NT2/D1 (cell line): Measurements from ENCODE around the gene ZCCHC12.

Experiments
- DNase-seq: peaks from one replicate; pipeline ENCODE4 v3.0.0-alpha.2; 2011; ENCODE audit warnings: low read depth, low spot score
- H3K27me3 ChIP-seq: 2 replicates; pipeline ENCODE4 v1.6.0; 2011; ENCODE audit warnings: mild to moderate bottlenecking; ENCODE audit not compliant: insufficient read length, insufficient read depth
- H3K36me3 ChIP-seq: 2 replicates; pipeline ENCODE4 v1.6.1; 2011; ENCODE audit warnings: mild to moderate bottlenecking, low read length, mixed read lengths; ENCODE audit not compliant: insufficient read depth, insufficient read length
- H3K4me1 ChIP-seq: 2 replicates; pipeline ENCODE4 v1.5.1; 2011; ENCODE audit not compliant: insufficient read depth, insufficient read length
- H3K4me3 ChIP-seq: 2 replicates; pipeline ENCODE4 v1.5.1; 2011; ENCODE audit warnings: low read depth; ENCODE audit not compliant: insufficient read length
- H3K9ac ChIP-seq: 2 replicates; pipeline ENCODE4 v1.6.0; 2011; ENCODE audit warnings: low read depth; ENCODE audit not compliant: insufficient read length
- H3K9me3 ChIP-seq: 2 replicates; pipeline ENCODE4 v1.5.1; 2011; ENCODE audit warnings: mild to moderate bottlenecking, low read length; ENCODE audit not compliant: insufficient read depth
- SUZ12 ChIP-seq: IDR thresholded peaks from 2 replicates; pipeline ENCODE4 v1.6.1; 2011; ENCODE audit not compliant: insufficient read length, insufficient read depth; ENCODE audit errors: extremely low read depth
- YY1 ChIP-seq: IDR thresholded peaks from 2 replicates; pipeline ENCODE4 v1.6.1; 2011; ENCODE audit not compliant: insufficient read length, insufficient read depth
- ZNF274 ChIP-seq: IDR thresholded peaks from 2 replicates; pipeline ENCODE4 v1.6.1; 2011; ENCODE audit warnings: mild to moderate bottlenecking, low read depth, low read length

Gene ZCCHC12

DNA sequence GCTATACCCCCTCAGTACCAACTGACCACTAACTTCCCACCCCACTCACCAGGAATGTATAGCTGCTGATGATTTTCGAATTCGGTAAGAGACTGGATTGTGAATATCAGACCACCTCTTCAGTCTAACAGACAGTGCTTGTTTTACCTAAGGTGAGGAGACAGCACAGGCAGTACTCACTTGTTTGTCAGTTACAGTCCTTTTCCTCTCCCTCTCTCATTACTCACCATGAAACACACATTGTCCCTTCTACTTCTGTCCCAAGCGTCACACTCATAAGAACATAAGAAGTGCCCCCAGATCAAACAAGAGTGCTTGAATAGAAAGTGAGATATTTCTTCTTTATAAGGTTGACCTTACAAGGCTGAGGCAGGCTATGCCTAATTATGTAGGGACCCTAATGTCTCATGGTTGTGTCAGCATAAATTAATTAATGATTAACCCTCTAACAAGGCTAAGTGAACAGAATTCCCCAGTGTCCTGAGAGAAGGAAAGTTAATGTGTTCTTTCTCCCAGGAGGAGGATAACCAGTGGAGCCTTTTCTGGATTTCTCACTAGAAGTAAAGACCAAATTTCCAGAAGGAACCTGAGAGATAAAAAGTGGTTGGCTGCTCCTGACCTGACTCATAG, 32.2 kb downstream of the ZCCHC12 start:
- no peak for TF ChIP-seq SUZ12
- TF ChIP-seq YY1 = no peak
- no peak for TF ChIP-seq ZNF274
- H3K4me3 ChIP-seq = no peak overlapping the region
- H3K9ac ChIP-seq = no peak overlapping the region
- no peak for DNase-seq
- H3K4me1 ChIP-seq = no peaks in the 10 kb centered on the region
- H3K36me3 ChIP-seq = peaks cover 4% of the 10 kb centered on the region
- no peaks in the 10 kb centered on the region for H3K9me3 ChIP-seq
- no peaks in the 10 kb centered on the region for H3K27me3 ChIP-seq

DNA sequence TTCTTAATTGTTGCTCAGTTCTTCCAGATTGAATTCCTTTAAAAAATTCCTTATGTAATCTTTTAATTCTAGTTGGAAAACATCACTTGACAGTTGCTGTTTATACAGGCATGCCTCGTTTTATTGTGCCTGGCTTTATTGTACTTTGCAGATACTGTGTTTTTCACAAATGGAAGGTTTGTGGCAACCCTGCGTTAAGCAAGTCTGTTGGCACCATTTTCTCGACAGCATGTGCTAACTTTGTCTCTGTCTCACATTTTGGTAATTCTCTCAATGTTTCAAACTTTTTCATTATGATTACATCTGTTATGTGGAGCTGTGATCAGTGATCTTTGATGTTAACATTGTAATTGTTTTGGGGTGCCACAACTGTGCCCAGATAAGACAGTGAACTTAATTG, 33.4 kb downstream of the ZCCHC12 start:
- Histone ChIP-seq H3K9me3 (no peaks in the 10 kb centered on the region), H3K4me1 (no peaks in the 10 kb centered on the region), H3K27me3 (no peaks in the 10 kb centered on the region), H3K4me3 (no peak overlapping the region), H3K9ac (no peak overlapping the region), H3K36me3 (peaks cover 4% of the 10 kb centered on the region)
- DNase-seq = no peak
- no peak for TF ChIP-seq ZNF274
- no peak for TF ChIP-seq SUZ12
- no peak for TF ChIP-seq YY1

DNA sequence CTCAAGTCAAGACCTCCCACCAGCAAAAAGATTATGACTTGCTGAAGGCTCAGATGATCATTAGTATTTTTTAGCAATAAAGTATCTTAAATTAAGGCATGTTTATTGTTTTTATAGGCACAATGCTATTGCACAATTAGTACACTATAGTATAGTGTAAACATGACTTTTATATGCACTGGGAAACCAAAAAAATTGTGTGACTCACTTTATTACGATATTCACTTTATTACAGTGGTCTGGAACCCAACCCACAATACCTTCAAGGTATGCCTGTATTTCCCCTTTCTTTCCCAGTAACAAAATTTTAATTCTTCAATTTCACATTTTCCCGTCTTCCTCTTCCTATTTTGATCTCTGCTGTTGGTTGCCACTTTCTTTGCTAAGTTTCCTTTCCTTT, 37.7 kb downstream of the ZCCHC12 start:
- Histone ChIP-seq H3K27me3 (no peaks in the 10 kb centered on the region), H3K4me3 (no peak overlapping the region), H3K9ac (no peak overlapping the region), H3K36me3 (no peaks in the 10 kb centered on the region), H3K9me3 (no peaks in the 10 kb centered on the region), H3K4me1 (peaks cover 2% of the 10 kb centered on the region)
- no peak for DNase-seq
- TF ChIP-seq SUZ12 (no peak), YY1 (no peak), ZNF274 (no peak)

DNA sequence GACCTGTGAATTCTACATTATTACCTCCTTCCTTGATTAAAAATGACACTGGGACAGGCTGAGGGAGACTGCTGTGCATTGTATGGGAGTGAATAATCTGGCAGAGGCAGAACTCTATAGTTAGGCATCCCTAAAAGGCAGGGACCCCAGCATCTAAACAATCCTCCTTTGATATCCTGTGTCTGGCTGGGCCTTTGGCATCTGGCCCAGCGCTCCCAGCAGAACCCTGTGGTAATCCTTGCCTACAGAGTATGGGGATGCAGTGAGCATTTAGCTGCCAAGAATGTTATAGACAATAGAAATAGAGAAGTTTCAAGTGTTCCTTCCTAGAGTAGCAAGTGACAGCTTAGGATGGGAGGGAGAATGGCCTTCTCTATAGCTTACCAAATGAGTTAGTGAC, 38.5 kb downstream of the ZCCHC12 start:
- DNase-seq = no peak

DNA sequence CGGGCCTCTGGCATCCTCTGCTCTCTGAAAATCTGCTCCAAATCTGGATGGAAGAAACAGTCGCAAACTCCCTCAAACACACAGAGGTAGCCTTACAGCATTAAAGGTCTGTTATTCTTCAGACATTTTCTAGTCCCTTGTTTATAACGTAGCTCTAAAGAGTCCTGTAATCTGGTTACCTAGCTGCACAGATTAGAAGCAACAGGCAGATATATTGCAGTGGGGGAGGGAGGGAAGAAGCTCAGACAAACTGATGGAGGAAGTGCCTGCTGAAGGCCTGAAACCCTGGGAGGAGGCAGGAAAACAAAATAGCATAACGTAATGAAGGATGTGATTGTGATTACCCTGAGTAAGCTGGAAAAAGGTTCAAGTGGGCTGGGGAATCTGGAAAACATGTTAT, 39.4 kb downstream of the ZCCHC12 start:
- DNase-seq = no peak
- H3K27me3 ChIP-seq = no peaks in the 10 kb centered on the region
- no peak overlapping the region for H3K4me3 ChIP-seq
- no peak overlapping the region for H3K9ac ChIP-seq
- H3K4me1 ChIP-seq = peaks cover 2% of the 10 kb centered on the region
- TF ChIP-seq SUZ12 (no peak), YY1 (no peak), ZNF274 (no peak)
- no peaks in the 10 kb centered on the region for H3K36me3 ChIP-seq
- H3K9me3 ChIP-seq = no peaks in the 10 kb centered on the region

More for the DNA sequence above, 38.5 kb downstream of the ZCCHC12 start:
- no peak for TF ChIP-seq ZNF274
- Histone ChIP-seq H3K9me3 (no peaks in the 10 kb centered on the region), H3K9ac (no peak overlapping the region), H3K4me3 (no peak overlapping the region), H3K36me3 (no peaks in the 10 kb centered on the region), H3K27me3 (no peaks in the 10 kb centered on the region), H3K4me1 (peaks cover 2% of the 10 kb centered on the region)

DNA sequence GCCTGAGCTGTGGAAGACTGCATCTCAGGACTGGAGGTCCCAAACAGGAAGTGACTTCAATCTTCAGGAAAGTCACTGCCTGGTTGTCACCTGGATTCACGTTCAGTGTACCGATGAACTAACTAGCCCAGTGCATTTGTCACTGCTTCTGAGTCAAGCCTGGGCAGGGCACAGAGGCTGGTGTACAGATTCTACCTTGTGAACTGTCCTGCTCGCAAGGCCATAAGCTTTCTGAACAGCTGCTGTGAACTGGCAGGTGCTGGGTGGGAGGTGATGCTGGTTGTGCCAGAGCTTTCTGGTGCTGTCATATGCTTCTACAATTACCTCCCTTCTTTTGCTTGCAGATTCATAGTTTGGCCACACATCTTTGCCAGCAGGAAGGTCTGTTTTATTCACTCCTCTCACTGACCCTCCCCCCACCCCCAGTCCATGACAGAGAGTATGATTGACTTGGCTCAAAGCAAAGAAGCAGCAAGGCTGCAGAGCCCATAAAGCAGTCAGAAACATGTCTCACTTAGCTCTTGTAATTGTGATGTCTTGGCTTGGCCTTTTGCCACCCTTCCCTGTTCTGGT, 40.5 kb downstream of the ZCCHC12 start:
- Histone ChIP-seq H3K9me3 (no peaks in the 10 kb centered on the region), H3K4me1 (peaks cover 2% of the 10 kb centered on the region), H3K4me3 (no peak overlapping the region), H3K9ac (no peak overlapping the region), H3K27me3 (no peaks in the 10 kb centered on the region), H3K36me3 (no peaks in the 10 kb centered on the region)
- TF ChIP-seq SUZ12 = no peak
- TF ChIP-seq YY1 = no peak
- TF ChIP-seq ZNF274 = no peak
- DNase-seq = no peak

DNA sequence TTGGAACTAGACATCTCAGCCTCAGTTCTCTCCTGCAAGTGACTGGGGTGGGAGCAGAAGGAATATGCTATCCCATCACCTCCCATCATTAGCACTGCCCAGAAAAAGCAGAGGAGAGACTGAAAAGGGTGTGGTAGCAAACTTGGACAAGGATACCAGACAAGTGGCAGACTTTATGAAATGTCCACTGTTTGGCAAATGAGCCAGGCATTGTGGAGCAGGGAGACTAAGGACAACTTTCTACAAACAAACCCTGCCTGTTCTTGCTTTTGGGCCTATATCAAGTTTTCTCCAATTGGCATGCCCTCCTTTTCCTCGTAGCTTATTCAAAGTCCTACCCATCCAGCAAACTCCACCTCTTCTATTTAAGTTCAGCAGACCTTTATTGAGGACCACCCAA, 41.6 kb downstream of the ZCCHC12 start:
- no peak overlapping the region for H3K9ac ChIP-seq
- DNase-seq = no peak
- H3K4me1 ChIP-seq = peaks cover 2% of the 10 kb centered on the region

More for the DNA sequence above, 41.6 kb downstream of the ZCCHC12 start:
- Histone ChIP-seq H3K4me3 (no peak overlapping the region), H3K36me3 (no peaks in the 10 kb centered on the region), H3K9me3 (no peaks in the 10 kb centered on the region), H3K27me3 (no peaks in the 10 kb centered on the region)
- TF ChIP-seq SUZ12 = no peak
- no peak for TF ChIP-seq ZNF274
- TF ChIP-seq YY1 = no peak
